Measurements from ENCODE around the gene DDAH2. TPM values are rescaled to one million over a fixed set of nuclear protein-coding genes. Genes with fewer than 3 reads are reported as not detected.

The DDAH2 gene
- polyA plus RNA-seq, 3 donors, result 29.8 to 56.0 (median 30.6) TPM

DNA sequence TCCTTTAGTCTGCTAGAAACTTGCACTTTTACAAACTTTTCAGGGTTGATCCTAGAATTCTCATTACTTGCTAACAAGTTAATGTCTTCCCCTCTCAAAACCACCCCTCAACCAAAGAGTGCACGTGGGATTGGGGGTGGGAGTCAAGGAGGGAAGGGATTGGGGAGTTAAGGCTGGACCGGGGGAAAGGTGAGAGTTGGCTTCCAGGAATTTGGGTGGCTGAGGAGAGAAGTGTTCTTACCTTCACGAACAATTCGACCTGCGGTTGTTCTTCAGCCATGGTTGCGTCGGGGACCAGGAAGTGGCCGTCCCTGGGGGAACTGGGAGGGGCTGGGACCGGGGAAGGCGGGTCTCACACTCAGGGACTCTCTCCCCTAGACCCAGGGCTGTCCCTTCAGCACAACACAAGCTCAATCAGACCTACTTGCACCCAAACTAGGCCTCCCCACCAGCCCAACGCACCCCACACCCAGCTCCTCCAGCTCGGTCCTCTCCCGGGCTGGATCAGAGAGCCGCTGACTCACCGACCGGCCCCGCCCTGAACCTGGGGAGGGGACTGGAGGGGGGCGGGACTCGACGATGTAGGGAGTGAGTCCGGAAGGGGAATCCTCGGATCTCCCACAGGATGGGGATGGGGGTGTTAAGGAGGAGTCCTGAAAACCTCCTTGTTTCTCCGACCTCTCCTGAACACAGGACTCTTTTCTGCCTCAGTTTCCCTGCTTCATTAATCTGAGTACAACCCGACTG lies 7.1 kb upstream of the DDAH2 start, which contains the start of gene CLIC1:
CLIC1 (minus strand) TSS at position 510 of the 747 bp plus-strand sequence; CDS start at position 280, 230 bp downstream.
- peaks cover 0 to 2% (median 0%) of the 10 kb centered on the region in 7 donors for H3K9me3 Mint-ChIP-seq
- H3K4me3 Mint-ChIP-seq, result peak within 1 kb of the TSS; percentile 99 to 100
- H3K9me3 ChIP-seq (replicated peaks in 1 of 2; ENCODE audit: control insufficient read depth in 1 of 2, insufficient read depth in 1 of 2, low read length in 2 of 2), result no peaks in the 10 kb centered on the region
- peak within 1 kb of the TSS; percentile 95 to 100 (median 99) for H3K27ac Mint-ChIP-seq
- WGBS (ENCODE audit: insufficient coverage), result 0% methylated on average over 2 of the region's 24 CpGs
- peaks cover 67 to 83% of the 10 kb centered on the region in 2 donors for H3K4me1 ChIP-seq (ENCODE audit: control insufficient read depth in 1 of 2, insufficient read depth in 2 of 2, low read length in 2 of 2)
- H3K79me2 ChIP-seq (ENCODE audit: insufficient read depth, low read length), result peaks cover 71% of the 10 kb centered on the region
- no peaks in the 10 kb centered on the region for H3K27me3 ChIP-seq (ENCODE audit: control insufficient read depth in 2 of 2, insufficient read depth in 2 of 2, low read length in 2 of 2)
- peak; percentile 81 to 88 (median 81) for DNase-seq
- TF ChIP-seq CTCF (IDR thresholded peaks at IDR 0.05), result no peak
- H3K27ac ChIP-seq (ENCODE audit: low read depth in 1 of 2, low read length in 2 of 2), result peak within 1 kb of the TSS; percentile 91 to 99
- peaks cover 29 to 36% of the 10 kb centered on the region in 2 donors for H3K36me3 Mint-ChIP-seq
- H4K20me1 ChIP-seq (ENCODE audit: insufficient read depth, low read length), result peaks cover 37% of the 10 kb centered on the region
- no peak within 1 kb of the TSS for H2AFZ ChIP-seq (ENCODE audit: insufficient read depth, low read depth, low read length, poor library complexity, severe bottlenecking)
- peak within 1 kb of the TSS; percentile 89 for H3K9ac ChIP-seq (ENCODE audit: insufficient read depth, low read length, poor library complexity, severe bottlenecking)
- H3K27me3 Mint-ChIP-seq (ENCODE audit: low read depth in 3 of 3), result peaks cover 0 to 5% (median 2%) of the 10 kb centered on the region in 3 donors
- H3K36me3 ChIP-seq (replicated peaks in 1 of 2; ENCODE audit: control insufficient read depth in 1 of 2, insufficient read depth in 2 of 2, low read length in 2 of 2), result peaks cover 29 to 32% of the 10 kb centered on the region in 2 donors
- intact Hi-C loops (cut with micrococcal nuclease), result loop anchor here in 1 of 2 donors (1.0 to 10.0 kb wide), 4 partner anchors 8 to 191 kb away; partner anchors contain the start of genes ATP6V1G2, CSNK2B, DDX39B and LY6G5B
- peak within 1 kb of the TSS; percentile 74 to 100 (median 96) for H3K4me3 ChIP-seq (replicated peaks in 1 of 3; ENCODE audit: low read depth in 2 of 3, low read length in 3 of 3)
- H3K4me1 Mint-ChIP-seq, result peaks cover 64% of the 10 kb centered on the region
- peak within 1 kb of the TSS; percentile 94 for H3K4me2 ChIP-seq (replicated peaks; ENCODE audit: extremely low read depth, low read length, poor library complexity, severe bottlenecking)

- Histone ChIP-seq H2AFZ (ENCODE audit: insufficient read depth, low read depth, low read length, poor library complexity, severe bottlenecking) (no peak overlapping the region), H3K4me3 (replicated peaks in 1 of 3; ENCODE audit: low read depth in 2 of 3, low read length in 3 of 3) (peak overlapping the region; percentile 74 to 100 (median 96)), H3K4me2 (replicated peaks; ENCODE audit: extremely low read depth, low read length, poor library complexity, severe bottlenecking) (peak overlapping the region; percentile 94), H3K9ac (ENCODE audit: insufficient read depth, low read length, poor library complexity, severe bottlenecking) (peak overlapping the region; percentile 89), H4K20me1 (ENCODE audit: insufficient read depth, low read length) (peaks cover 48% of the 10 kb centered on the region), H3K27ac (ENCODE audit: low read depth in 1 of 2, low read length in 2 of 2) (peak overlapping the region; percentile 91 to 99), H3K9me3 (replicated peaks in 1 of 2; ENCODE audit: control insufficient read depth in 1 of 2, insufficient read depth in 1 of 2, low read length in 2 of 2) (no peaks in the 10 kb centered on the region), H3K79me2 (ENCODE audit: insufficient read depth, low read length) (peaks cover 74% of the 10 kb centered on the region), H3K27me3 (ENCODE audit: control insufficient read depth in 2 of 2, insufficient read depth in 2 of 2, low read length in 2 of 2) (no peaks in the 10 kb centered on the region), H3K36me3 (replicated peaks in 1 of 2; ENCODE audit: control insufficient read depth in 1 of 2, insufficient read depth in 2 of 2, low read length in 2 of 2) (peaks cover 39 to 40% of the 10 kb centered on the region in 2 donors), H3K4me1 (ENCODE audit: control insufficient read depth in 1 of 2, insufficient read depth in 2 of 2, low read length in 2 of 2) (peaks cover 68 to 82% of the 10 kb centered on the region in 2 donors)
- DNase-seq, result peak; percentile 83 to 91 (median 89)
- TF ChIP-seq CTCF (IDR thresholded peaks at IDR 0.05), result no peak
- H3K36me3 Mint-ChIP-seq, result peaks cover 40 to 47% of the 10 kb centered on the region in 2 donors
- peak overlapping the region; percentile 99 to 100 for H3K4me3 Mint-ChIP-seq
- intact Hi-C loops (cut with micrococcal nuclease), result loop anchor here (5.0 to 10.0 kb wide), 4 partner anchors 32 to 190 kb away; partner anchors contain the start of genes ATP6V1G2 (in 1 of the 2), CSNK2B (in 1 of the 2), DDX39B (in 1 of the 2) and LY6G5B (in 1 of the 2)
- H3K9me3 Mint-ChIP-seq, result peaks cover 0 to 2% (median 0%) of the 10 kb centered on the region in 7 donors
- H3K27ac Mint-ChIP-seq, result peak overlapping the region; percentile 95 to 100 (median 99)
- H3K4me1 Mint-ChIP-seq, result peaks cover 65% of the 10 kb centered on the region
- peaks cover 0 to 5% (median 2%) of the 10 kb centered on the region in 3 donors for H3K27me3 Mint-ChIP-seq (ENCODE audit: low read depth in 3 of 3)
- WGBS (ENCODE audit: insufficient coverage), result 0% methylated on average over 12 of the region's 18 CpGs
These were observed 5.8 kb upstream of the DDAH2 start for GRCh38 chr6:31734821-31735406.
